NCI-H187 (cell line): ENCODE measurements around the gene DDIAS.

ENCODE experiments used
- DNase-seq, 2 experiments: peaks; one replicate each; lab custom pipeline; 2025; lab: John Stamatoyannopoulos, UW

Gene DDIAS

GRCh38 chr11:82972103-82972502 lies 70.6 kb downstream of the DDIAS start:
- DNase-seq = no peak

DNA sequence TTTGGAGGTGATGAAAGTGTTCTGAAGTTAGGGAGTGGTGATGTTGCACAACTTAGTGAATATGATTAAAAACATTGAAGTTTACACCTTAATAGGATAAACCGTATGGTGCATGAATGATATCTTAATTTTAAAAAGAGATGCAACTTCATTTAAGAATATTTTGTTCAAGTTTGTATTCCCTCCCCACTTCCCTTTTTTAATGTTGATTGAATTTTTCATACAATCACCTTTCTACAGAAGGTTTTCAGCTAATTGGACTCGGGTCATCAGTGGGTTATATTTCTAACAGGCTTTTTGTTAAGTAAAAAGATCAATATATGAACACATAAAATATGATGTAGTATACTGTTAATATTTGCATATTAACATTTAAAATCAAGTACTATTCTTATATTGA lies 72.6 kb downstream of the DDIAS start:
- no peak for DNase-seq

- no peak for DNase-seq
These were observed 73.3 kb downstream of the DDIAS start for GRCh38 chr11:82974851-82975250.

- DNase-seq = no peak
These were observed 74.3 kb downstream of the DDIAS start for GRCh38 chr11:82975882-82976281.

- no peak for DNase-seq
These were observed 75.2 kb downstream of the DDIAS start for GRCh38 chr11:82976786-82977185.

DNA sequence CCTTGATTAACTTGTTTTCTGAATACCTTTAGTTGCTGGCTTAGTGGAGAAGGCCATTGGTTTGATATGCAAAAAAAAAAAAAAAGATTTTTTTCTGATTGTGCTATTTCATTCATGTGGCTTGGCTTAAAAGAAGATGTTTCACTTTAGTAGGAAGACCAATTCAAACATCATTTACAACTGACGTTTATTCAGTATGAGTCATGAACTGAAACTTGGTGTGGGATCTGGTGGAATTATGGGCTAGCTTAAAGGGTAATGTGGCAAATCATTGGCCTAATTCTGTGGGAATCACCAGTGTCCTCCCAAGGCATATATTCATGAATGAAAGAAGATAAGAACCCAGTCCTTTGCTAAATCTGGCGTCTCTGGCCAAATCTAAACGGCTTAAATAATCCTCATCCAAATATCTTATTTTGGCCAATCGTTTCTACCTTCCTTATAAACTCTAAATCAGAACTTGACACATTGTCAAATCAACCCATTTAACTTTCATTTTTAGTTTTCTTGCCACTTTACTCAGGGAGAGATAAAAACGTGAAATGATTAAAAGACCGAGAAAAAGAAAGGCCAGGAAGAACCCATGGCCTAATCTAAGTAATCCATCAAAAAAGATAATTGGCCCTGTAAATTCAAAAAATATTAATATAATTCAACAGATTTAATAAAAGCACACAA lies 77.0 kb downstream of the DDIAS start:
- no peak for DNase-seq

GRCh38 chr11:82979824-82980223 lies 78.3 kb downstream of the DDIAS start:
- no peak for DNase-seq

DNA sequence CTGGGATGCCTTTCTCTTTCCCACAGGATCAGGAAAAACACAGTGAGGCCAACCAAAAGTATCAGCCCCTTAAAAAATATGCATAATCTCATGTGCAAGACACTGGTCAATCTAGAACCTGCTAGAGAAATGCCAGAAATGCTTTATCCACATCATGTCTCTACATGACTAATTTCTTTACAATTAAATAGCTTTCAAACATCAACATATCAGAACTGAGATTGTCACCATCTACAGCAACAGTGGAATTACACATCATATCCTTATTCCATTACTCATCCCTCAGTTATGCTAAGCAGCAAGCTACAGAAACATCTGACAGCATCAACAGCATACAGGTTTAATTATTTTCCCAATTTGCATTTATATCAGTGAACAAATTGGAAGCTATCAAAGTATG lies 78.8 kb downstream of the DDIAS start:
- DNase-seq = no peak

GRCh38 chr11:82980947-82981346 lies 79.4 kb downstream of the DDIAS start:
- DNase-seq = no peak

DNA sequence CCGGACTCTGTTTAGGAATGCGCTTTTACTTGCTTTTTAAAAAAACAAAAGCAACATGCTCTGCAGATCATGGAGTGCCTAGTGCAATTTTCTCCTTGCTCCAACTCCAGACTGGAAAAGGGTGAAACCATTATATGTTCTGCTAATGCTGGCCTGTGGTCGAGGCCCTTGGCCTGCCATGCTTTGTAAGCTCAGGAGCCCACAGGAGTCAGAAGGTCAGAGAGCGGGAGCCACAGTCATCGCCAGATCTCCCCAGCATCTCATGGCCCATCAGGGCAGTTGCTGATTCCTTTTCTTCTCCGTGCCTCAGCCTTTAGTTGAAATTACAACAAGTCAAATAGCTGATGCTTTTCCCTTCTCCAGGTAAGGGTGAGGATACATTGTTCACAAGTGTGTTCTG lies 80.3 kb downstream of the DDIAS start:
- DNase-seq = no peak
